Measurements from ENCODE around the gene PLXNA3. TPM values are rescaled to one million over a fixed set of nuclear protein-coding genes. Genes with fewer than 3 reads are reported as not detected.

The PLXNA3 gene
- total and polyA plus RNA-seq, 2 experiments from 2014 or later, result 25.9 to 35.1 TPM

- no peak overlapping the region for H2AFZ ChIP-seq
- in situ Hi-C loops (cut with MboI), result no loop called here
- no peak overlapping the region for H3K4me3 ChIP-seq
- H3K27me3 ChIP-seq (replicated peaks; ENCODE audit: insufficient read depth), result no peaks in the 10 kb centered on the region
- no peaks in the 10 kb centered on the region for H3F3A ChIP-seq (ENCODE audit: insufficient read depth)
- no peaks in the 10 kb centered on the region for H3K4me1 ChIP-seq (ENCODE audit: insufficient read depth)
- H3K4me2 ChIP-seq (ENCODE audit: unreplicated experiment), result no peak overlapping the region
- H3K9ac ChIP-seq, result no peak overlapping the region
- 82 to 100% methylated on average over 3 to 4 of the region's 15 CpGs for WGBS, 2 experiments (ENCODE audit: low coverage in 1 of 2, low lambda C conversion rate in 2 of 2, missing lambda C conversion rate in 2 of 2)
- H3K27ac ChIP-seq, result no peak overlapping the region
- TF ChIP-seq EZH2 (IDR thresholded peaks at IDR 0.05; ENCODE audit: insufficient read depth, poor library complexity, severe bottlenecking) (no peak), EZH2phosphoT487 (IDR thresholded peaks at IDR 0.05; ENCODE audit: insufficient read depth, low read depth) (no peak)
- H3K36me3 ChIP-seq (ENCODE audit: low read depth), result no peaks in the 10 kb centered on the region
- H3K9me2 ChIP-seq (ENCODE audit: insufficient read depth), result no peaks in the 10 kb centered on the region
- H3K79me2 ChIP-seq (ENCODE audit: insufficient read depth), result peaks cover 22% of the 10 kb centered on the region
- no peaks in the 10 kb centered on the region for H3K9me3 ChIP-seq (ENCODE audit: low read depth)
- DNase-seq, result no peak
- H4K20me1 ChIP-seq (ENCODE audit: insufficient read depth), result no peaks in the 10 kb centered on the region
Measured at GRCh38 chrX:154466907-154467306, 8.8 kb downstream of the PLXNA3 start.

GRCh38 chrX:154467556-154467955, 9.5 kb downstream of the PLXNA3 start:
- Histone ChIP-seq H3K79me2 (ENCODE audit: insufficient read depth) (peaks cover 16% of the 10 kb centered on the region), H3K9me2 (ENCODE audit: insufficient read depth) (no peaks in the 10 kb centered on the region), H3K27me3 (replicated peaks; ENCODE audit: insufficient read depth) (no peaks in the 10 kb centered on the region), H3K36me3 (ENCODE audit: low read depth) (no peaks in the 10 kb centered on the region), H3K4me3 (no peak overlapping the region), H3F3A (ENCODE audit: insufficient read depth) (no peaks in the 10 kb centered on the region), H3K4me2 (ENCODE audit: unreplicated experiment) (no peak overlapping the region), H3K9ac (no peak overlapping the region), H3K27ac (no peak overlapping the region), H2AFZ (no peak overlapping the region), H3K9me3 (ENCODE audit: low read depth) (no peaks in the 10 kb centered on the region), H4K20me1 (ENCODE audit: insufficient read depth) (no peaks in the 10 kb centered on the region), H3K4me1 (ENCODE audit: insufficient read depth) (no peaks in the 10 kb centered on the region)
- no peak for DNase-seq
- WGBS, 2 experiments (ENCODE audit: low coverage in 1 of 2, low lambda C conversion rate in 2 of 2, missing lambda C conversion rate in 2 of 2), result 94% methylated on average over 15 of the region's 21 CpGs; no CpG with 5 or more reads in 1 of the 2 experiments
- TF ChIP-seq EZH2 (IDR thresholded peaks at IDR 0.05; ENCODE audit: insufficient read depth, poor library complexity, severe bottlenecking), result no peak
- TF ChIP-seq EZH2phosphoT487 (IDR thresholded peaks at IDR 0.05; ENCODE audit: insufficient read depth, low read depth), result no peak
- in situ Hi-C loops (cut with MboI), result no loop called here

- Histone ChIP-seq H3K4me3 (no peak overlapping the region), H3F3A (ENCODE audit: insufficient read depth) (no peaks in the 10 kb centered on the region), H3K4me1 (ENCODE audit: insufficient read depth) (no peaks in the 10 kb centered on the region), H3K4me2 (ENCODE audit: unreplicated experiment) (no peak overlapping the region), H2AFZ (no peak overlapping the region), H3K9me3 (ENCODE audit: low read depth) (no peaks in the 10 kb centered on the region), H4K20me1 (ENCODE audit: insufficient read depth) (no peaks in the 10 kb centered on the region), H3K9ac (no peak overlapping the region), H3K79me2 (ENCODE audit: insufficient read depth) (0 out of 2 replicates have a peak, but pooled peaks cover 9% of the 10 kb centered on the region), H3K9me2 (ENCODE audit: insufficient read depth) (no peaks in the 10 kb centered on the region), H3K27ac (no peak overlapping the region), H3K27me3 (replicated peaks; ENCODE audit: insufficient read depth) (no peaks in the 10 kb centered on the region), H3K36me3 (ENCODE audit: low read depth) (no peaks in the 10 kb centered on the region)
- TF ChIP-seq EZH2 (IDR thresholded peaks at IDR 0.05; ENCODE audit: insufficient read depth, poor library complexity, severe bottlenecking), result no peak
- TF ChIP-seq EZH2phosphoT487 (IDR thresholded peaks at IDR 0.05; ENCODE audit: insufficient read depth, low read depth), result no peak
- in situ Hi-C loops (cut with MboI), result no loop called here
- no peak for DNase-seq
- WGBS, 2 experiments (ENCODE audit: low coverage in 1 of 2, low lambda C conversion rate in 2 of 2, missing lambda C conversion rate in 2 of 2), result 98 to 100% methylated on average over 4 to 23 of the region's 23 CpGs
Measured at GRCh38 chrX:154468217-154468616, 10.1 kb downstream of the PLXNA3 start.

GRCh38 chrX:154469114-154469513, 11.0 kb downstream of the PLXNA3 start:
- H3K9me2 ChIP-seq (ENCODE audit: insufficient read depth), result no peaks in the 10 kb centered on the region
- H3K4me1 ChIP-seq (ENCODE audit: insufficient read depth), result no peaks in the 10 kb centered on the region
- H3K4me3 ChIP-seq, result no peak overlapping the region
- H3K9ac ChIP-seq, result no peak overlapping the region
- no peak for DNase-seq
- H3K9me3 ChIP-seq (ENCODE audit: low read depth), result no peaks in the 10 kb centered on the region
- H2AFZ ChIP-seq, result no peak overlapping the region
- in situ Hi-C loops (cut with MboI), result no loop called here
- H3K27me3 ChIP-seq (replicated peaks; ENCODE audit: insufficient read depth), result no peaks in the 10 kb centered on the region
- TF ChIP-seq EZH2 (IDR thresholded peaks at IDR 0.05; ENCODE audit: insufficient read depth, poor library complexity, severe bottlenecking) (no peak), EZH2phosphoT487 (IDR thresholded peaks at IDR 0.05; ENCODE audit: insufficient read depth, low read depth) (no peak)
- 0 out of 2 replicates have a peak, but pooled peaks cover 2% of the 10 kb centered on the region for H3K79me2 ChIP-seq (ENCODE audit: insufficient read depth)
- H3K27ac ChIP-seq, result no peak overlapping the region
- 91 to 100% methylated on average over 4 of the region's 9 CpGs for WGBS, 2 experiments (ENCODE audit: low coverage in 1 of 2, low lambda C conversion rate in 2 of 2, missing lambda C conversion rate in 2 of 2)
- H4K20me1 ChIP-seq (ENCODE audit: insufficient read depth), result no peaks in the 10 kb centered on the region
- H3K4me2 ChIP-seq (ENCODE audit: unreplicated experiment), result no peak overlapping the region
- no peaks in the 10 kb centered on the region for H3K36me3 ChIP-seq (ENCODE audit: low read depth)
- H3F3A ChIP-seq (ENCODE audit: insufficient read depth), result no peaks in the 10 kb centered on the region

GRCh38 chrX:154469880-154470279, 11.8 kb downstream of the PLXNA3 start:
- in situ Hi-C loops (cut with MboI), result no loop called here
- no peak for DNase-seq
- Histone ChIP-seq H4K20me1 (ENCODE audit: insufficient read depth) (no peaks in the 10 kb centered on the region), H3F3A (ENCODE audit: insufficient read depth) (no peaks in the 10 kb centered on the region), H3K4me2 (ENCODE audit: unreplicated experiment) (no peak overlapping the region), H3K79me2 (ENCODE audit: insufficient read depth) (no peaks in the 10 kb centered on the region), H3K36me3 (ENCODE audit: low read depth) (no peaks in the 10 kb centered on the region), H3K9me3 (ENCODE audit: low read depth) (no peaks in the 10 kb centered on the region), H2AFZ (no peak overlapping the region), H3K27ac (no peak overlapping the region), H3K4me3 (no peak overlapping the region), H3K9me2 (ENCODE audit: insufficient read depth) (no peaks in the 10 kb centered on the region), H3K9ac (no peak overlapping the region), H3K4me1 (ENCODE audit: insufficient read depth) (no peaks in the 10 kb centered on the region), H3K27me3 (replicated peaks; ENCODE audit: insufficient read depth) (no peaks in the 10 kb centered on the region)
- no peak for TF ChIP-seq EZH2 (IDR thresholded peaks at IDR 0.05; ENCODE audit: insufficient read depth, poor library complexity, severe bottlenecking)
- TF ChIP-seq EZH2phosphoT487 (IDR thresholded peaks at IDR 0.05; ENCODE audit: insufficient read depth, low read depth), result no peak
- 91 to 93% methylated on average over 15 to 18 of the region's 18 CpGs for WGBS, 2 experiments (ENCODE audit: low coverage in 1 of 2, low lambda C conversion rate in 2 of 2, missing lambda C conversion rate in 2 of 2)
